ENCODE results near the gene GSG1. TPM values are rescaled to one million over a fixed set of nuclear protein-coding genes. Genes with fewer than 3 reads are reported as not detected.

Gene GSG1
- total RNA-seq: 0.34 and 1.5 TPM in 2 replicates

GRCh38 chr12:13103391-13104033, at the start of gene GSG1:
TSS of gene GSG1 (minus strand) at chr12:13103667. CDS start at chr12:13103512, 155 bp downstream.

GRCh38 chr12:13044002-13044905, 59.2 kb downstream of the GSG1 start, which contains the start of gene FAM234B:
TSS of gene FAM234B (plus strand) at chr12:13044381. CDS start at chr12:13044404, 23 bp downstream.

Other genes with a start within 250 kb of the GSG1 start
- 6.1 and 7.4 TPM in 2 replicates for gene GPRC5A, start 212.1 kb downstream of the GSG1 start, total RNA-seq
- gene GPRC5D, start 151.5 kb downstream of the GSG1 start, total RNA-seq: not detected in 2 replicates
- 14.6 and 19.0 TPM in 2 replicates for gene HEBP1, start 103.4 kb downstream of the GSG1 start, total RNA-seq
- 4.6 and 5.0 TPM in 2 replicates for gene FAM234B, start 59.3 kb downstream of the GSG1 start, total RNA-seq
- 356 and 471 TPM in 2 replicates for gene EMP1, start 93.1 kb upstream of the GSG1 start, total RNA-seq